Mammary epithelial cell (primary cell): ENCODE data around the gene CCDC85B.

Source experiments
- CTCF ChIP-seq, 2 donors: IDR thresholded peaks in 1 of 2; conservative IDR thresholded peaks in 1 of 2; 2 replicates each; pipeline ENCODE4 v1.5.1; 2011 to 2012; ENCODE audit warnings: inconsistent platforms in 2 of 2, low read length in 2 of 2, mild to moderate bottlenecking in 2 of 2, control low read depth in 1 of 2, low read depth in 1 of 2; ENCODE audit not compliant: insufficient read depth in 1 of 2; ENCODE audit errors: extremely low read depth in 1 of 2
- EZH2 ChIP-seq: IDR thresholded peaks from 2 replicates; pipeline ENCODE4 v1.6.1; 2012; ENCODE audit warnings: low read length, inconsistent platforms, borderline replicate concordance

- TF ChIP-seq CTCF (conservative IDR thresholded peaks at IDR 0.05 in 1 of 2, IDR thresholded peaks at IDR 0.05 in 1 of 2; ENCODE audit: extremely low read depth in 1 of 2, insufficient read depth in 1 of 2, low read depth in 1 of 2, low read length in 2 of 2) (no peak), EZH2 (no peak)
Observed at GRCh38 chr11:65919573-65920371, 29.3 kb downstream of the CCDC85B start.
